Lower leg skin (tissue), 4 donors: ENCODE measurements around the gene PLEKHG2. TPM values are rescaled to one million over a fixed set of nuclear protein-coding genes. Genes with fewer than 3 reads are reported as not detected.

Experiments
- DNase-seq, 2 donors: peaks; one replicate each; pipeline ENCODE4 v3.0.0-alpha.2; 2019; ENCODE audit warnings: low spot score in 2 of 2
- H3K4me3 ChIP-seq: fragments of 200-600 bp; sonication (generic); 2 replicates; pipeline ENCODE4 v1.5.1; 2017; ENCODE audit warnings: mild to moderate bottlenecking, low read depth; ENCODE audit not compliant: poor library complexity, severe bottlenecking
- POLR2A ChIP-seq, 2 donors: fragments of 450-650 bp; IDR thresholded peaks; one replicate each; pipeline ENCODE4 v1.6.1; 2016 to 2017; ENCODE audit warnings: antibody characterized with exemption in 2 of 2, mild to moderate bottlenecking in 1 of 2, moderate library complexity in 1 of 2
- WGBS, 2 donors: methylation state at CpG; one replicate each; pipeline ENCODE4 v1.1.5; 2018; 5-methylcytosine and 5-hydroxymethylcytosine counted together
- intact Hi-C: fragments of 100-400 bp; cut with DNase I; formaldehyde crosslinking; loops from one replicate; pipeline ENCODE4 v1.15.0; 2023; ENCODE audit warnings: low total_unique reads
- total RNA-seq, 4 donors: library from RNA; depleted of rRNA; stranded (reverse); fragments of >200 nt; gene quantifications; one replicate each; pipeline ENCODE4 v1.1.0, GENCODE V29; 2016
- TF ChIP-seq, protein P1 (sequence below), 3 donors: fragments of 450-650 bp; IDR thresholded peaks; one replicate each; pipeline ENCODE4 v1.5.1; 2016; ENCODE audit warnings: antibody characterized with exemption in 3 of 3, mild to moderate bottlenecking in 3 of 3, moderate library complexity in 2 of 3

PLEKHG2 gene
- total RNA-seq, 4 donors from 2014 or later = 3.0 to 6.4 (median 4.3) TPM

GRCh38 chr19:39369200-39369599 is 43.3 kb upstream of the PLEKHG2 start:
- no peak for TF ChIP-seq POLR2A (IDR thresholded peaks at IDR 0.05)
- TF ChIP-seq, protein P1, sequence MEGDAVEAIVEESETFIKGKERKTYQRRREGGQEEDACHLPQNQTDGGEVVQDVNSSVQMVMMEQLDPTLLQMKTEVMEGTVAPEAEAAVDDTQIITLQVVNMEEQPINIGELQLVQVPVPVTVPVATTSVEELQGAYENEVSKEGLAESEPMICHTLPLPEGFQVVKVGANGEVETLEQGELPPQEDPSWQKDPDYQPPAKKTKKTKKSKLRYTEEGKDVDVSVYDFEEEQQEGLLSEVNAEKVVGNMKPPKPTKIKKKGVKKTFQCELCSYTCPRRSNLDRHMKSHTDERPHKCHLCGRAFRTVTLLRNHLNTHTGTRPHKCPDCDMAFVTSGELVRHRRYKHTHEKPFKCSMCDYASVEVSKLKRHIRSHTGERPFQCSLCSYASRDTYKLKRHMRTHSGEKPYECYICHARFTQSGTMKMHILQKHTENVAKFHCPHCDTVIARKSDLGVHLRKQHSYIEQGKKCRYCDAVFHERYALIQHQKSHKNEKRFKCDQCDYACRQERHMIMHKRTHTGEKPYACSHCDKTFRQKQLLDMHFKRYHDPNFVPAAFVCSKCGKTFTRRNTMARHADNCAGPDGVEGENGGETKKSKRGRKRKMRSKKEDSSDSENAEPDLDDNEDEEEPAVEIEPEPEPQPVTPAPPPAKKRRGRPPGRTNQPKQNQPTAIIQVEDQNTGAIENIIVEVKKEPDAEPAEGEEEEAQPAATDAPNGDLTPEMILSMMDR (IDR thresholded peaks at IDR 0.05) = no peak
- intact Hi-C loops = no loop called here
- H3K4me3 ChIP-seq = no peak overlapping the region
- DNase-seq = no peak
- WGBS, 2 donors = 84 to 98% methylated on average over 2 of the region's 2 CpGs

DNA sequence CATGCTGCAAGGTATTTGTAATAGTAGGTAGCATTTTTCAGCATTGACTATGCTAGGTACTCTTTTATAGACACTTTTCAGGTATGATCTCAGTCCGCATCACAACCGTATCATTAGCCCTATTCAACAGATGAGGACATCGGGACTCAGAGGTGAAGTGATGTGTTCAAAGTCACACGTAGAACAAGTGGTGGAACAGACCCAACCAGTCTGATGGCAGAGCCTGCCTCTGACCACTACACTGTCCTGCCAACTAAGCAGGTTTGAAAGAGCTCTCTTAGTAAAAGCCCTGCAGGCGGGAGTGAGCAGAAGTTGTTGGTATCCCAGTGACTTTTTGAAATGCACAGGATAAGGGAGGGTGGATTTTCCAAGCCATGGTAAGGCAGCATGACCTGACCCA is 41.7 kb upstream of the PLEKHG2 start:
- 92 to 98% methylated on average over 5 of the region's 5 CpGs for WGBS, 2 donors

DNA sequence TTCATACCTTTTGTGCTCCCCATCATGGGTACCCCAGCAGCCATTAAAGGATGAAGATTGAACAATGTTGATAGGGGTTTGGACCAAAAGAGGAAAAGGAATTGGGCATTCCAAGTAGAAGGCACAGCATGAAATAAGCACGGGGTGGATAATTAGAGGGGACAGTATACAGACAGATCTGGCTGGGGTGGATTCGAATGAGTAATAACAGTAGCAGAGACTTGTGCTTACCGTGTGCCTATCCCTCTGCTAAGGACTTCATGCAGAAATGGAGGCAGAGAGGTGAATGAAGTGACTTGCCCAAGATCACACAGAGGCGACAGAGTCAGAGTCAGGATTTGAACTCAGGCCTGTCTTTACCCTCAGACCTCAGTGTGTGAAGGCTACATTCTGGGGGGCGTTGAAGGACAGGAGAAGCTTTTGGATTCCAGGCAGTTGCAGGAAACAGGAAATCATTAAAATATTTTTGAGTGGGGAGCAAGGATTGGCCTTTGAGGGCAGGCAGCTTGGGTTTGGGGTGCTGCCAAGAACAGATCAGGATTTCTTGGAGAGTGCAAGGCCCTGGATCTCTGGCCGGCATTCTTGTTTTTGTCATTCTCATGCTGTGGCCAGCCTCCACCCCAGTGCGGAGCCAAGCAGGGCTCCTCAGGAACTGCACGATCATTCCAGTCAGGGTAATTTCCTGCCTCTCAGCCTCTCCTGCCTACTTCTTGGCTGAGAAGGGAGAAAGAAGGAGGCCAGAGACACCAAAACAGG is 40.2 kb upstream of the PLEKHG2 start:
- TF ChIP-seq POLR2A (IDR thresholded peaks at IDR 0.05) = no peak
- TF ChIP-seq, protein P1 (IDR thresholded peaks at IDR 0.05) = no peak
- 38 to 52% methylated on average over 8 of the region's 8 CpGs for WGBS, 2 donors
- H3K4me3 ChIP-seq = no peak overlapping the region
- intact Hi-C loops = no loop called here
- DNase-seq = peak; percentile 79 to 95

More for the DNA sequence above, 41.7 kb upstream of the PLEKHG2 start:
- intact Hi-C loops = no loop called here
- no peak for DNase-seq
- H3K4me3 ChIP-seq = no peak overlapping the region
- TF ChIP-seq, protein P1 (IDR thresholded peaks at IDR 0.05) = no peak
- TF ChIP-seq POLR2A (IDR thresholded peaks at IDR 0.05) = no peak

GRCh38 chr19:39372941-39373340 is 39.5 kb upstream of the PLEKHG2 start:
- WGBS, 2 donors = 24 to 46% methylated on average over 2 of the region's 2 CpGs
- H3K4me3 ChIP-seq = no peak overlapping the region
- DNase-seq = no peak
- intact Hi-C loops = no loop called here
- TF ChIP-seq, protein P1 (IDR thresholded peaks at IDR 0.05) = no peak
- TF ChIP-seq POLR2A (IDR thresholded peaks at IDR 0.05) = no peak

DNA sequence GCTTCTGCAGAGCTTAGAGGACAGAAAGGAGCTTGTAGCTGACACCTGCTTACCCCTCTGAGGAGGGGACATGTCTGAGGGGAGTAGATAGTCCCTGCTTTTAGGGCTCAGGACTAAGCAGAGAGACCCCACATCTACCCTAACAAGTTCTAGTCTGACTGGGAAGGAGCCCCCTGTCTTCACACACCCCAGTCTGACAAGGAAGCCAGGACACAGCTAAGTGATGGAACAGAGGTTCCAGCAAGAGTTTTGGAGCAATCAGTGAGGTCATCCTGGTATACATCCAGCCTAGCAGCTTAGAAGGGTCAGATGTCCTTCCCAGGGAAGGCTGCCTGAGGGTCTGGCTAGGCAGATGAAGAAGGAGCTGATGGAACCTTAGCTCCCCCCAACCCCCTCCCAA is 36.5 kb upstream of the PLEKHG2 start:
- intact Hi-C loops = no loop called here
- TF ChIP-seq, protein P1 (IDR thresholded peaks at IDR 0.05) = no peak
- no peak for TF ChIP-seq POLR2A (IDR thresholded peaks at IDR 0.05)
- H3K4me3 ChIP-seq = no peak overlapping the region
- DNase-seq = no peak
